T-helper 9 cell (primary cell): Measurements from ENCODE around the gene CABLES1.

Source experiments
- DNase-seq: peaks from one replicate; pipeline ENCODE4 v3.0.0-alpha.2; 2020

CABLES1 gene

DNA sequence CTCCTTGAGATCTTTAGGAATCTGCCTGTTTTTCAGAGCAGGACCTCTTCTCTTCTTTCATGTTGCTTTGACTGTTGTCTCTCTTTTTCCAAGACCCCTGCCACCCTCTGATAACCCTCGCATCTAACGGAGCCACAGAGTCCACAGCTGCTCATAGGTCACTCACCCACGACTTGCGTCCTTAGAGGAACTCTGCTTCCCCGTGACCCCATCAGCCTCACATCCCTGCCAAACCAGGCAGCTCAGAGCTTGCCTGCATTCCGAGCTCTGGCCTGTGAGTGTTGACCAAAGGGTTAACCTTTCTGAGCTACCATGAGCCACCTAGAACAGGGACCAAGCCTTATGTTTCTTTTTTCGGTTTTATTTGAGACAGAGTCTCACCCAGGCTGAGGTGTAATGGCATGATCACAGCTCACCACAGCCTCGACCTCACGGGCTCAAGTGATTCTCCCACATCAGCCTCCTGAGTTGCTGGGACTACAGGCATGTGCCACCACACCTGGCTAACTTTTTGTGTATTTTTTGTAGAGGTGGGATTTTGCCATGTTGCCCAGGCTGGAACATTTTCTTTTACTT is 36.4 kb downstream of the CABLES1 start:
- DNase-seq = no peak

DNA sequence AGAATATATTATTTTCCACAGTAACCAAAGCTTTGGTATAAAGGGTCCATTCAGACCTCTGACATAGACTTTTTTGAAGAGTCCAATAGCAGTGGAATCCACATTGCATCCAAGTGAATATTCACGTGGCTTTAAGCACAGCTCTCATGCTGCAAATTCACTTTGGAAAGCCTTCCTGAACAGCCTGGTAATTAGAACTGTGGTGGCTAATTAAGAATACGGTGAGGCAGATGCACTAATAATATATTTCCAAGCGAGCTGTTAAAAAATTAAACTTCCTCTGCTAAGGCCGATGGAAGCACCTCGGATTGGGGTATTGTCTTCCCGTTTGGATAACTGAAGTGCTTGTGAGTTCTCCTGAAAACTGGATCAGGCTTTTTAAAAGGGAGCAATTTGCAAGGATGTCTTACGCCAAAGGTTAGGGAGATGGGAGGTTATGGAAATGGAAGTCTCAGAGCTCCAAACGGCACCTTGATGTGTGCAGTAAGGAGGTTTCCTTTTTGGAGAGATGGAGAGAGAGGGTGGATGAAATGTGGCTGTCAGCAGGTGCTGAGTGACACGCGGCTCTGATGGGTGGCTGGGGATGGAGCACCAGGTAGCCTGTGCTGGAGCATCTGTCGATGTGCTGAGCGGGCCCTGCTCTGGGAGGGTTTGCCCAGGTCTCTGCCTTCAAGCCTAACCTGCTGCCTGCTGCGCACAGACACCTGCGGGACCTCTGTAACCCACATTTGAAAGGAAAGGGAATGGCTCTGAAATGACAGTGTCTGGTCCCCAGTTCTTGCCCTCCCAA is 37.5 kb downstream of the CABLES1 start:
- no peak for DNase-seq

DNA sequence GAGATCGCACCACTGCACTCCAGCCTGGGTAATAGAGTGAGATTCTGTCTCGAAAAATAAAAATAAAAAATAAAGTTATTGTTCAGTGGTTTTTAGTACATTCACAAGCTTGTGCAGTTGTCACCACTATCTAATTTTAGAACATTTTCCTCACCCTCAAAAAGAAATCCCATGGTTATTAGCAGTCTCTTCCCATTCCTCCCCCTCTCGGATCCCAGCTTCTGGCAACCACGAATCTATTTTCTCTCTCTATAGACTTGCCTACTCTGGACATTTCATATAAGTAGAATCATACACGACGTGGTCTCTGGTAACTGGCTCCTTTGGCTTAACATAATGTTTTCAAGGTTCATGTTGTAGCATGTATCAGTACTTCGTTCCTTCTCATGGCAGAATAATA is 38.6 kb downstream of the CABLES1 start:
- DNase-seq = no peak

DNA sequence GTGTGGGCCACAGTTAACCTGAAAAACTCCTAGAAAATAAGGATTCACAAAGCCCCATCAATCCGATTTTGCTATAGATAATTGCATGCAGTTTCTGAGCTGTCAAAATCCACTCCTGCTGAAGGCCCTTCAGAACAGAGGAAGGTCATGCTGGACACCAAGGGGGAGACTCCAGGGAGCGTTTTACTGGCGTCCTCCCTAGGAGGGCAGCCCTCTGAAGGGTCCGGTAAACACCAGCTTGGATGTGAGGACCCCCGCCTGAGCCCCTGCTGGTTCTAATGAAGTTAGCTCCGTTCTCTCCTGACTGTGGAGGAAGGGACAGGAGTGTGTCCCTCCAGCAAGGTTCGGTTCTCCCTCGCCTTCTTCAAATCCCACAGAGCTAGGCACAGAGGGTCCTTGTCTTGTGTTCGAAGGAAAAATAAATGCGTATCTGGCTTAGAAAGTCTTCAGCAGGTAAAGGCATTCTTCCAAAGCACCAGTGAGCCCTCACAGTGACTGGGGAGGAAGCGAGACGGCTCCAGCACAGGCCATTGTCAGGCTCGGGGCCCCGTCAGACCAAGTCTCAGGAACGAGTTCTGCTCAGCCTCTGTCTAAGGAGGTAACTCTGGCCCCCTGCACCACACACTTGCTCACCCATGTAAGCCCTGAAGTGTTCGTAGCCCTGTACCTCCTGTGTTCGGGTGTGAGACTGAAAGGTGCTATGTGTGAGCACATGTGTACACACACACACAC is 41.6 kb downstream of the CABLES1 start:
- no peak for DNase-seq

DNA sequence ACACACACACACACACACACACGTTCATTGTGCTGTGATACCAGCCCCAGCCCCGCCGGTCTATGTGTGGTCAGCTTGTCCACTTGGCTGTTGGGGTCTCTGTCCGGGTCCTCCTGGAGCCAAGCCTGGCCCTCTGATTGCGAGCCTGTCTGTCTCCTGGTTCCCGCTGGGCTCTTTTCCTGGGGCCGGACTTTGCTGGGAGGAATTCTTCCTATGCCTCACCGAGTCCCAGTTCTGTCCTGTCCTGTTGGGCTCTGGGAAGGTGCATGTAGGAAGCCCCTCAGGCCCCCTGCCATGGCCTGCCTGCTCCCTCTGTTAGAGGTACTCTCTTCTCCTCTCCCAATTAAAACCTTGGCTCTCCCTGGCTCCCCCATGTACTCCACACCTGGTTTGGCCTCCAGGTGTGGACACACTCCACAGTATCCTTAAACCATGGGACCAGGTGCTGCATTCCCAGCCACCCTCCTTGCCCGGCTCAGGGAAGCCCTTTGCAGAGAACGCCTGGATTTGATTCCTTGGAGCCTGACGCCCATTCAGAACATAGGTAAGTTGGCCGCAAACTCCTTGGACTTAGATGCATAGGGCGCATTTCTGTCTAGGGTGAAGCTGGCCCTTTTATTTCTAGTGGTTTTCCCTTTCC is 42.3 kb downstream of the CABLES1 start:
- no peak for DNase-seq

DNA sequence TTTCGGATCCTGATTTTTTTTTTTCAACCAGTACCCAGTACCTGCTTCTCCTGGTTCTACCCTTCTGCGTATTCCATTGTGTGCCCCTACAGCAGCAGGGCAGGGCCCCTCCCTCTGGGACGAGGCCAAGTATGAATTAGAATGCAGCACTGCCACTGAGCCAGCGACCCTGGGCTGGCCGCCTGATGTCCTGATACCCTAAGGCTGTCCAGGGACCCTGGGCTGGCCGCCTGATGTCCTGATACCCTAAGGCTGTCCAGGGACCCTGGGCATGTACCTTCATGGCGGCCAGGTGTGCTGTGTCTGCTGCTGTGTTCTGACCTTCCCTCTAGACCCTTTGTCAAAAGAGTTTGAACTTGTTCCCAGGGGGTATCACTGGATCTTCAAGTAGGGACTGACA is 42.9 kb downstream of the CABLES1 start:
- no peak for DNase-seq

DNA sequence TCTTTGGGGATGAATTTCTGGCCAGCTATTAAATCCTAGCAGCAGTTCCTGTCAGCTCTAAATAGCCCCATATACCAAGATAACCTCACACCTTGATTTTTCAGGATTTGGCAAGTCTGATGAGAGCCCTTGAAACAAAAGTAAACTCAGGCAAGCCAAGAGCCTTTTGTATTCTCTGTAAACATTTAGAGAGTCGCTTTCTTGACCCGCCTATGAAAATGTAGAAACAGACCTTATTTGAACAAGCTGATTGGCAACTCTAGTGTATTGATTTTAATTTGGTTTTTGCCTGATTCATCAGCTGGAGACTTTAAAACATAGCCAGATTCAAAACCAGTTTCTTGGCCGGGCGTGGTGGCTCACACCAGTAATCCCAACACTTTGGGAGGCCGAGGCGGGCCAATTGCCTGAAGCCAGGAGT is 43.4 kb downstream of the CABLES1 start:
- no peak for DNase-seq

GRCh38 chr18:23179416-23179815 is 44.1 kb downstream of the CABLES1 start:
- DNase-seq = no peak

DNA sequence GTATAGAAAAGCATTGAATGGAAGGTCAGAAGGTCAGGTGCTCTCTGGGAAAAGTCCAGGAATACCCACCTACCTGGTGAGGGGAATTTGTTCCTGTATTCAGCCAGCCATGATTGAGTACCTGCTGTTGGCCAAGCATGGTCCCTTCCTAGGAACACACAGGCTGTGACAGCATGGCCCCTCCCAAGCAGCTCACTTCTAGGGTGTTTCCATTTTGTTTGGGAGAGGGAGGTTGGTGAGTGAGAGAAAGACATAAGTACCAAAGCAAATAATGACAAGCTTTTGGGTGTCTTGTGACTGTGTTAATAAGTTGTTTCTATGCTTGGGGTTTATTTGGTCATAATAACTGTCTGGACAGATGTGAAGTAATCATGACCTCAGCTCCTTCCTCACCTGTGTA is 46.3 kb downstream of the CABLES1 start:
- no peak for DNase-seq

DNA sequence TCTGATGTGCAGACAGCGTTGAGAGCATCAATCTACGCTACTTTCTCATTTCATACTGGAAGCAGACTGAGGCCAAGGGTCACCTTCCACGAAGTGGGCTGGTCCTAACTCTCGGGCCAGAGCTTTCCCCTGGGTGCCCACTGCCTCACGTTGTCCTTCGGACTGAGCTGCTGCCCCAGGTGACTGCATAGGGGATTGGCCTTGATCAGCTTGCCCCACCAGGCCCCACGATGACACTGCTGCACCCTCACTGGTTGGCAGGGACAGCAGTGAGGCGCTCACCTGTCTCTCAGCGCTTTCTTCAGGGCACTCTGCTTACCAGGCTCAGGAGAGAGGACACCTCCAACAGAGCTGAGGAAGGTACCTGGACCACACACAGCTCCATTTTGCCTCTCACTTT is 47.3 kb downstream of the CABLES1 start:
- no peak for DNase-seq

DNA sequence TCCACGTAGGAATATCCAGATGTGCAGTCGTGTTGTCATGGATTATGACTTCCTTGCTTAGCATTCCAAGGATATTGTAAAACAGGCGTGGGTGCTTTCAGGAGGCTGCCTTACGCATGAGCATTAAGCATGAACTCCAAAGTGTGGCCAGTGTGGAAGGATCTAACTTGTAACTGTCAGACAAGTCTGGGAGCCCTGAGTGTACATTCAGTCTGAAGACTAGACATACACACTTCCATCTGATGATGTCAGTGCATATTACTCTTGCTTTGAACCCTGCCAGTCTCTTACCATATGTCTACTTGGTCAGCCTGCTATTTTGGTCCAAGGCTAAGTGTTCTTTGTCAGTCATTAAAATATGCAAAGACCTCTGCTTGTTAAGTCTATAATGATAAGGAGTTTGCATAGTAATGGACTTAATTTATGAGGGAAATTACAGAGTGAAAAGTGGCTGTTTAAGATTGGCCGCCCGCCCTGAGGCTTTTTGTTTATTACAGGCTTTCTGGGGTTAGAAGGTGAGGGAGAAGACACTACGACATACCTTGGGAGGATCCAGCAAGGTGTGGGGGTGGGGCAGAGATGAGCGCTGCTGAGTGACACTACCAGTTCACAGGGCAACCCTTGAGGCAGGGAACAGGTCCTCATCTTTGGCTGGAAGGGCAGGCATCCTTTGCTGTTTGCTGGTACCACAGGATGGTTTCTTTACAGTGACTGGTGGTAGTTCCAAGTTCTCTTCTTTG is 48.3 kb downstream of the CABLES1 start:
- no peak for DNase-seq

DNA sequence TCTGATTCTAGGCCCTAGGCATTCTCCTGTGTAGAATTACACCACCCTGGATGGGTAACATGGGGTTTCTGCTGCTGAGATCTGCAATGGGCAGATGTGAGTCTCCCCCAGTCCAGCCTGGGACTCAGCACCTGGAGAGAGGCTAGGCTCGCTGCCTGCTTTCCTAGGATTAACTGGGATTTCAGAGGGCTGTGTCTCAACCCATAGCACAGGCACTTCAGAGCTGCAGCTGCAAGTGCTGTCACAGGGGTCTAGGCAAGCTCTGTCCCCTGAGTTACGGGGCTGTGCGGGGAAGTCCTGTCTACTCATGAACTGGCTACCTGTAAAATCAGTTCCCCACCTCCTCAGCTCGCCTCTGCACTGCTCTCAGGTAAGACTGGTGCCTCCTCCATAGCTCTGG is 51.5 kb downstream of the CABLES1 start:
- DNase-seq = no peak

- DNase-seq = no peak
Observed at GRCh38 chr18:23188068-23188760, 52.9 kb downstream of the CABLES1 start.

DNA sequence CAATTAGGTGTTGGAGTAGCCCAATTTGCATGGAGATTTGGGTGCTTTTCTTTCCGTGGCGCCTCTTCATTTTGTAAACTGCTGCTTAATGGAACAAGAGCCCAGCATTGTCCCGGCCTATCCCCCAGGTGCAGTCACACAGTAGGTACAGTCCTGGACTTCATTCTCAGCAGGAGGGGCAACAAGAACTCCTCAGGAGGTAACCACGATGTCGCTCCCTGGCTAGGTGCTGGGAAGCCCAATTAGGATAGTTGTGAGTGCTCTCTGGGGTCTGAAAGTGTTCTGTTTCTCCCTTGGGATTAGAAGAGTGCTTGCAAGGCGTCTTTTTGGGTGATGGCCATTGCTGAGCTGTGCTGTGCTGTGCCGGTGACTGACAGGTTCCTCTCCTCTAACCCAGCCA is 53.8 kb downstream of the CABLES1 start:
- DNase-seq = no peak

- DNase-seq = no peak
Observed at GRCh38 chr18:23189768-23190661, 54.7 kb downstream of the CABLES1 start.

DNA sequence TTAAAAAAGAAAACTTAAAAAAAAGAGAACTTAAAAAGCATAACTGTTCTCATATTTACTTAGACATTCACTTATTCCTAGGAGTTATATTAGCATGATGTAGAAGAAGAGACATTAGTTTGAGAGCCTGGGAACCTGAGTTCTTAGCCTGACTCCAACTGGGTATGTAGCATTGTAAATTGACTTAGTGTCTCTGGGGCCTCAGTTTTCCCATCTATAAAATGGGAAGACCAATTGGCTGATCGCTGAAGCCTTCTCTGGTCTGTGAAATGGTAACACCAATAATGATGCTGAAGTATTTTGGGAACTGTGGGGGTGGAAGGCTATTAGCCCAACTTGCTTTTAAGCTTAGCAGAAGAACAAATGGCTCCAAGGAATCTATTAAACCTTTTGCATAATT is 55.9 kb downstream of the CABLES1 start:
- DNase-seq = no peak

GRCh38 chr18:23193742-23194141 is 58.5 kb downstream of the CABLES1 start:
- DNase-seq = no peak

- no peak for DNase-seq
Observed at GRCh38 chr18:23194155-23194996, 59.1 kb downstream of the CABLES1 start.

DNA sequence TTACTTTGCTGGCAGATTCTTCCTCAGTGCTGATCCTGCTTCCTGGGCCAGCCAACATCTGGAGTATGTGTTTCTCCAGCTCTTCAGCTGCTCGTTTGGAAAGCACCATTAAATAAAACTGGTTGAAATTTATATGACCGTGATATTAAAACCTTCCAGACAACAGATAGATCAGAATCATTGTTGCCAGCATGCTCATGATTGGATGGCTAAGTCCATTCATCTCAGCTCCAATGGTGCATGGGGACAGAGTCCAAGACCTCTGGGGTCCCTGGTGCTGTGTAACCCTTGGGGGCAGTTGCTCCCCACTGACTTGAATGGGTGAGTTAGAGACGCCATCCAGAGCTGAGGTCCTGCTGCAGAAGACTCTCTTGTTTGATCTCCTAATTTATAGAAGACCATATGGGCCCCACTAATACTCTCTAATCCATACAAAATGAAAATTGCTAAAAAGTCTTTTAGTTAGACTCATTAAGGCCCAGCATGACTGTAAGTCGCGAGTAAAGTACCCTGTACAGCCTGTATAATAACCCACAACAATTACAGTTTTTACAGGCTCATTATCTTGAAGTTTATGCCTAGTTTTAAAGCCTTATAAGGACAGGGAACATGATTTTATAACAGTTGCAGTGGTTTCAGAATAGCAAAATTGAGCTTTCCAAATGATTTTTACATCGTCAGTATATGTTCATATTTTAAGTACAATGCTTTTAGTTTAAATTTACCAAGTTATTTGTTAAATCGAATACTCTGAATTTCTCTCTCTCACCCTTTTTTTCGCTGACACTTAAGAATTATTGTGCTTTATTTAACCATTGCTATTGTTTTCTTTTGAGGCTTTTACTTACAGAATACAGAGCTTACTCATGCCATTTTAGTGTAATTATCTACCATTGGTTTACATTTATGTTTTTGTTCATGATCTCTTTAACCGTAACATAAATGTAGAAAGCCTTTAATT is 60.0 kb downstream of the CABLES1 start:
- DNase-seq = no peak
